ENCODE data around the gene TTC17. TPM values are rescaled to one million over a fixed set of nuclear protein-coding genes. Genes with fewer than 3 reads are reported as not detected.

The TTC17 gene
- total and polyA plus RNA-seq, 2 of the 4 experiments (the other 2 are of a cell fraction): 56.3 to 61.3 TPM

DNA sequence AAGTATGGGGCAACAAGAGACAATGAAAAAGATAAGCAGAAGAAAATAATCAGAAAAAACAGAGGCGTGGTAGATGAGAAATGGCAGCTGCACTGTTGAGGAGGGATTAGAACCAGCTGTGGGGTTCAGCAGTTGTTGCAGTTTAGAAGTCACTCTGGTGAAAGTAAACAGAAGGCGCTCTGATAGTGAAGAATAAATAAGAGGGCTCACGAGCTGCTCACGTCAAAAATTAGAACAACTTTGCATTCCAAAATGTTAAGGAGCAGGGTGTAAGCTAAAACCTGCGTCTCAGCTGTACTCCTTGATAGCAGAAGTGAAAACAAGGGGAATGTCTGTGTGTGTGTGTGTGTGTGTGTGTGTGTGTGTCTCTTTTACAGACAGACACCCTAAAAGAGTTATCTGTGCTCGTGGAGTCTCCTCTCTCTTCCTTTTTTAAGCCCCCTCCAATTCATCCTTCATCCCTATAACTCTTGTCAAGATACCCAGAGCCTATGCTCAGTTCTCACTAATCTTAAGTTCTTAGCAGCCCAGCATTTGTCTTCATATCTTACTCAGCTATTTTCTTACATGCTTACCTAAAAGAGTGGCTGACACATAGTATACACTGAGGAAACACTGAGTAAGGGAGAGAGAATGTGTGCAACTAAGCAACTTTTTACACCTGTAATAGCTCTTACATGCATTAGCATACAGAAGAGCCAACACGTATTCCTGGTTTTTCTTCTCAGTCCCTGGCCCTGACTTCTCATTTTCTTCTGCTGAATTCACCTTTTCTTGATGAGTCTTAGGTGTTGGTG, 8.9 kb downstream of the TTC17 start (continued):
- no peak for TF ChIP-seq RAD21 (IDR thresholded peaks at IDR 0.05; ENCODE audit: low read length)
- TF ChIP-seq FOS (IDR thresholded peaks at IDR 0.05; ENCODE audit: low read depth, low read length): no peak
- peak; percentile 21; the same call in 1 of the 2 replicates for TF ChIP-seq BHLHE40 (IDR thresholded peaks at IDR 0.05; ENCODE audit: low read depth, low read length)

- H3K4me2 ChIP-seq (ENCODE audit: low read depth, low read length): peak overlapping the region; percentile 86; the same call in 1 of the 2 replicates
- H4K8ac ChIP-seq (ENCODE audit: low read depth in 2 of 2, low read length in 2 of 2): no peak overlapping the region
- H3K79me1 ChIP-seq (ENCODE audit: low read depth in 1 of 2, low read length in 2 of 2): peaks cover 14 to 38% of the 10 kb centered on the region in 2 experiments; a peak in 3 of 4 replicates
- no TSS peak for BruUV-seq (replicated peaks)
- no peak overlapping the region for H2BK20ac ChIP-seq (ENCODE audit: low read depth, low read length)
- H3K4ac ChIP-seq (ENCODE audit: low read depth, low read length): no peak overlapping the region
- no peak overlapping the region for H2BK15ac ChIP-seq (ENCODE audit: low read depth, low read length)
- H3K14ac ChIP-seq (replicated peaks; ENCODE audit: low read depth, low read length): no peak overlapping the region
- in situ Hi-C loops (cut with MboI; ENCODE audit: low sequenced_read_pairs) (no loop called here), intact Hi-C loops (cut with micrococcal nuclease) (no loop called here), dilution Hi-C loops (cut with HindIII; ENCODE audit: low sequenced_read_pairs, unreplicated experiment) (no loop called here)
- H3K4me1 ChIP-seq (ENCODE audit: control insufficient read depth, insufficient read depth, low read length): no peaks in the 10 kb centered on the region
- H3K23ac ChIP-seq (ENCODE audit: low read depth, low read length): no peak overlapping the region
- no peaks in the 10 kb centered on the region for H3K27me3 ChIP-seq (ENCODE audit: control insufficient read depth, insufficient read depth, low read length)
- H4K91ac ChIP-seq (ENCODE audit: insufficient read depth, low read depth, low read length): no peak overlapping the region
- no peak overlapping the region for H3K4me3 ChIP-seq (ENCODE audit: insufficient read depth, low read depth, low read length)
- ChIA-PET POLR2A (ENCODE audit: unreplicated experiment) (no interaction called here), CTCF (no interaction called here)
- no peak overlapping the region for H3K18ac ChIP-seq (ENCODE audit: low read depth, low read length)
- H2BK120ac ChIP-seq (ENCODE audit: low read depth, low read length): no peak overlapping the region
- no peaks in the 10 kb centered on the region for H3K9me3 ChIP-seq (ENCODE audit: control insufficient read depth, insufficient read depth, low read length)
- H3K27ac ChIP-seq (ENCODE audit: insufficient read depth, low read length): no peak overlapping the region; the same call in 1 of the 2 replicates
- H2AFZ ChIP-seq (replicated peaks; ENCODE audit: low read length, poor library complexity): no peak overlapping the region
- DNase-seq (no peak), ATAC-seq (ENCODE audit: low read depth) (peak; percentile 73)
- peaks cover 1% of the 10 kb centered on the region; the same call in 1 of the 2 replicates for H3K9me1 ChIP-seq (ENCODE audit: insufficient read depth, low read length)
- no peak overlapping the region for H4K5ac ChIP-seq (ENCODE audit: low read depth, low read length)
- H3K9ac ChIP-seq (ENCODE audit: low read depth, low read length): no peak overlapping the region
- H4K20me1 ChIP-seq (ENCODE audit: insufficient read depth, low read length): peaks cover 9% of the 10 kb centered on the region; the same call in 1 of the 2 replicates
- H3K56ac ChIP-seq (ENCODE audit: extremely low read depth, insufficient read depth, low read length): no peak overlapping the region
- no peak overlapping the region for H2AK5ac ChIP-seq (ENCODE audit: low read depth, low read length)
- WGBS, 2 experiments (ENCODE audit: extremely low coverage in 2 of 2, insufficient read length in 1 of 2): no CpG with 5 or more reads among the region's 2 CpGs
- peak overlapping the region; percentile 87 for H2BK5ac ChIP-seq (ENCODE audit: low read depth, low read length, poor library complexity, severe bottlenecking)
- H2AK9ac ChIP-seq (replicated peaks; ENCODE audit: low read depth, low read length, poor library complexity): no peak overlapping the region
- peaks cover 10% of the 10 kb centered on the region for H3K36me3 ChIP-seq (ENCODE audit: control insufficient read depth, insufficient read depth, low read length)
- no peak for TF ChIP-seq CEBPB (IDR thresholded peaks at IDR 0.05; ENCODE audit: low read depth, low read length)
- no peak for TF ChIP-seq RAD21 (IDR thresholded peaks at IDR 0.05; ENCODE audit: low read length)
- no peak for TF ChIP-seq ELK1 (IDR thresholded peaks at IDR 0.05; ENCODE audit: borderline replicate concordance, low read depth, low read length)
- TF ChIP-seq CHD1 (IDR thresholded peaks at IDR 0.05; ENCODE audit: low read depth, low read length): no peak
- no peak for TF ChIP-seq SMC3 (IDR thresholded peaks at IDR 0.05; ENCODE audit: low read depth, low read length)
- TF ChIP-seq MXI1 (IDR thresholded peaks at IDR 0.05; ENCODE audit: borderline replicate concordance, low read depth, low read length): no peak
- no peak for TF ChIP-seq MAZ (IDR thresholded peaks at IDR 0.05; ENCODE audit: borderline replicate concordance, low read depth, low read length)
- no peak for TF ChIP-seq BHLHE40 (IDR thresholded peaks at IDR 0.05; ENCODE audit: low read depth, low read length)
- no peak for TF ChIP-seq CTCF (conservative IDR thresholded peaks at IDR 0.05; ENCODE audit: low read depth, low read length)
- no peak for TF ChIP-seq RFX5 (IDR thresholded peaks at IDR 0.05; ENCODE audit: low read depth, low read length)
- no peak for TF ChIP-seq RCOR1 (IDR thresholded peaks at IDR 0.05; ENCODE audit: insufficient replicate concordance, low read length)
- TF ChIP-seq MAFK (IDR thresholded peaks at IDR 0.05; ENCODE audit: low read depth, low read length): no peak
- no peak for TF ChIP-seq POLR2A (IDR thresholded peaks at IDR 0.05; ENCODE audit: low read depth, low read length)
- no peak for TF ChIP-seq FOS (IDR thresholded peaks at IDR 0.05; ENCODE audit: low read depth, low read length)
Observed at GRCh38 chr11:43376065-43376464, 17.3 kb downstream of the TTC17 start.
